Stomach (tissue), 4 donors: ENCODE measurements around the gene IQSEC1.

Experiments
- CTCF ChIP-seq, 7 experiments: fragments of 450-650 bp in 4 of 7; fragments of 200-600 bp in 3 of 7; sonication (generic) in 3 of 7; IDR thresholded peaks; one replicate each; pipeline ENCODE4 v1.5.1; 2016 to 2019; ENCODE audit warnings: antibody characterized with exemption in 7 of 7, control low read depth in 2 of 7, mild to moderate bottlenecking in 1 of 7
- POLR2A ChIP-seq, 4 donors: fragments of 450-650 bp; IDR thresholded peaks; one replicate each; pipeline ENCODE4 v1.6.1; 2016; ENCODE audit warnings: antibody characterized with exemption in 4 of 4, control low read depth in 2 of 4, mild to moderate bottlenecking in 1 of 4, moderate library complexity in 1 of 4
- POLR2AphosphoS5 ChIP-seq, 3 donors: sonication (generic); formaldehyde crosslinking; IDR thresholded peaks; one replicate each; pipeline ENCODE4 v1.6.1; 2016; ENCODE audit warnings: antibody characterized with exemption in 3 of 3

- TF ChIP-seq POLR2A (IDR thresholded peaks at IDR 0.05) (no peak), CTCF (IDR thresholded peaks at IDR 0.05) (no peak), POLR2AphosphoS5 (IDR thresholded peaks at IDR 0.05) (no peak)
Observed at GRCh38 chr3:13110678-13111116, 37.5 kb upstream of the IQSEC1 start.
